GM12891 (cell line): Measurements from ENCODE around the gene P2RY4.

Experiments used
- DNase-seq: peaks from one replicate; pipeline ENCODE4 v3.0.0; 2011; ENCODE audit warnings: low spot score; ENCODE audit not compliant: insufficient read length
- FAIRE-seq: peaks from 2 replicates; lab custom pipeline; 2011; peaks lifted over from hg19 to GRCh38; lab: Jason Lieb, UNC
- PAX5 ChIP-seq: IDR thresholded peaks from 2 replicates; pipeline ENCODE4 v1.6.1; 2011; ENCODE audit warnings: low read length, moderate library complexity, mild to moderate bottlenecking; ENCODE audit not compliant: insufficient read depth, severe bottlenecking
- POLR2A ChIP-seq: IDR thresholded peaks from 2 replicates; pipeline ENCODE4 v1.6.1; 2011; ENCODE audit warnings: low read depth, low read length, control low read depth
- POLR2AphosphoS5 ChIP-seq: IDR thresholded peaks from 2 replicates; pipeline ENCODE4 v1.6.1; 2011; ENCODE audit warnings: low read depth, low read length, control low read depth
- POU2F2 ChIP-seq: IDR thresholded peaks from 2 replicates; pipeline ENCODE4 v1.6.1; 2011; ENCODE audit warnings: low read depth, mild to moderate bottlenecking, control low read depth, low read length, moderate library complexity
- SPI1 ChIP-seq: IDR thresholded peaks from 2 replicates; pipeline ENCODE4 v1.6.1; 2011; ENCODE audit warnings: low read depth, low read length, control low read depth
- TAF1 ChIP-seq: IDR thresholded peaks from 2 replicates; pipeline ENCODE4 v1.6.1; 2011; ENCODE audit warnings: low read depth, low read length, control low read depth

The P2RY4 gene

GRCh38 chrX:70268034-70268433 lies 8.0 kb upstream of the P2RY4 start, which contains the start of gene ARR3:
Gene ARR3, plus strand, starts transcription at chrX:70268334. Its CDS starts 1,052 bp downstream, at chrX:70269386.
- FAIRE-seq = no peak
- DNase-seq = no peak
- TF ChIP-seq PAX5 = no peak
- TF ChIP-seq POLR2A = no peak
- no peak for TF ChIP-seq SPI1
- TF ChIP-seq POU2F2 = no peak
- TF ChIP-seq TAF1 = no peak
- TF ChIP-seq POLR2AphosphoS5 = no peak

GRCh38 chrX:70264784-70265183 lies 4.8 kb upstream of the P2RY4 start:
- FAIRE-seq (no peak), DNase-seq (no peak)
- TF ChIP-seq SPI1 (no peak), POLR2A (no peak), TAF1 (no peak), POLR2AphosphoS5 (no peak), POU2F2 (no peak), PAX5 (no peak)

- DNase-seq = no peak
- TF ChIP-seq PAX5 = no peak
- no peak for TF ChIP-seq POLR2A
- TF ChIP-seq TAF1 = no peak
- TF ChIP-seq POLR2AphosphoS5 = no peak
- TF ChIP-seq POU2F2 = no peak
- no peak for TF ChIP-seq SPI1
- FAIRE-seq = no peak
Observed at GRCh38 chrX:70262952-70263567, 3.1 kb upstream of the P2RY4 start.

- no peak for DNase-seq
- FAIRE-seq = no peak
- no peak for TF ChIP-seq PAX5
- TF ChIP-seq POU2F2 = no peak
- TF ChIP-seq SPI1 = no peak
- TF ChIP-seq POLR2AphosphoS5 = no peak
- no peak for TF ChIP-seq POLR2A
- no peak for TF ChIP-seq TAF1
Observed at GRCh38 chrX:70257423-70258288, 2.3 kb downstream of the P2RY4 start.

- DNase-seq (no peak), FAIRE-seq (no peak)
- TF ChIP-seq TAF1 = no peak
- no peak for TF ChIP-seq POLR2AphosphoS5
- no peak for TF ChIP-seq SPI1
- no peak for TF ChIP-seq POLR2A
- TF ChIP-seq POU2F2 = no peak
- TF ChIP-seq PAX5 = no peak
Observed at GRCh38 chrX:70255452-70255851, 4.6 kb downstream of the P2RY4 start.

- DNase-seq (no peak), FAIRE-seq (no peak)
Observed at GRCh38 chrX:70254909-70255308, 5.1 kb downstream of the P2RY4 start.

GRCh38 chrX:70254063-70254400 lies 6.0 kb downstream of the P2RY4 start:
- FAIRE-seq (no peak), DNase-seq (no peak)
- TF ChIP-seq SPI1 = no peak
- TF ChIP-seq POU2F2 = no peak
- TF ChIP-seq TAF1 = no peak
- TF ChIP-seq POLR2AphosphoS5 = no peak
- TF ChIP-seq POLR2A = no peak
- TF ChIP-seq PAX5 = no peak

More at GRCh38 chrX:70254909-70255308, 5.1 kb downstream of the P2RY4 start:
- TF ChIP-seq POU2F2 = no peak
- no peak for TF ChIP-seq TAF1
- no peak for TF ChIP-seq POLR2AphosphoS5
- no peak for TF ChIP-seq PAX5
- no peak for TF ChIP-seq POLR2A
- no peak for TF ChIP-seq SPI1

- FAIRE-seq (no peak), DNase-seq (no peak)
- TF ChIP-seq TAF1 (no peak), SPI1 (no peak), POLR2A (no peak), POU2F2 (no peak), PAX5 (no peak), POLR2AphosphoS5 (no peak)
Observed at GRCh38 chrX:70253377-70254062, 6.5 kb downstream of the P2RY4 start.
